ENCODE results near the gene ADARB2. TPM values are rescaled to one million over a fixed set of nuclear protein-coding genes. Genes with fewer than 3 reads are reported as not detected.

ADARB2 gene
- total RNA-seq, 2 donors from 2014 or later: 1.1 to 1.8 TPM

GRCh38 chr10:1573334-1573969 is 163.9 kb downstream of the ADARB2 start:
- no peaks in the 10 kb centered on the region for H3K27me3 Mint-ChIP-seq (ENCODE audit: insufficient read depth)

GRCh38 chr10:1572519-1573333 is 164.6 kb downstream of the ADARB2 start:
- no peak for DNase-seq
- Histone ChIP-seq H3K27ac (ENCODE audit: low read depth, low read length) (no peak overlapping the region), H3K36me3 (ENCODE audit: control insufficient read depth, insufficient read depth, low read length) (no peaks in the 10 kb centered on the region), H3K9ac (ENCODE audit: extremely low read depth, low read length, poor library complexity, severe bottlenecking) (no peak overlapping the region), H3K27me3 (ENCODE audit: control insufficient read depth, insufficient read depth, low read length, poor library complexity, severe bottlenecking) (no peaks in the 10 kb centered on the region), H3K4me3 (ENCODE audit: low read length) (no peak overlapping the region), H3K4me1 (ENCODE audit: control insufficient read depth, insufficient read depth, low read length) (no peaks in the 10 kb centered on the region), H3K9me3 (ENCODE audit: control insufficient read depth, low read length) (no peaks in the 10 kb centered on the region)
- H3K27me3 Mint-ChIP-seq (ENCODE audit: insufficient read depth): no peaks in the 10 kb centered on the region
- no peak overlapping the region for H3K4me3 Mint-ChIP-seq
- WGBS, 2 experiments (ENCODE audit: insufficient coverage in 1 of 2, insufficient read length in 1 of 2): 84 to 86% methylated on average over 5 to 10 of the region's 10 CpGs
- H3K9me3 Mint-ChIP-seq: no peaks in the 10 kb centered on the region
- TF ChIP-seq CTCF (conservative IDR thresholded peaks at IDR 0.05): no peak
- no peak overlapping the region for H3K27ac Mint-ChIP-seq
- no peaks in the 10 kb centered on the region for H3K36me3 Mint-ChIP-seq (ENCODE audit: low read depth)
- H3K4me1 Mint-ChIP-seq: no peaks in the 10 kb centered on the region

More at GRCh38 chr10:1573334-1573969, 163.9 kb downstream of the ADARB2 start:
- Histone ChIP-seq H3K4me1 (ENCODE audit: control insufficient read depth, insufficient read depth, low read length) (no peaks in the 10 kb centered on the region), H3K4me3 (ENCODE audit: low read length) (no peak overlapping the region), H3K9me3 (ENCODE audit: control insufficient read depth, low read length) (no peaks in the 10 kb centered on the region), H3K36me3 (ENCODE audit: control insufficient read depth, insufficient read depth, low read length) (no peaks in the 10 kb centered on the region), H3K27me3 (ENCODE audit: control insufficient read depth, insufficient read depth, low read length, poor library complexity, severe bottlenecking) (no peaks in the 10 kb centered on the region), H3K9ac (ENCODE audit: extremely low read depth, low read length, poor library complexity, severe bottlenecking) (no peak overlapping the region), H3K27ac (ENCODE audit: low read depth, low read length) (no peak overlapping the region)
- DNase-seq: no peak
- no peak for TF ChIP-seq CTCF (conservative IDR thresholded peaks at IDR 0.05)
- Mint-ChIP-seq H3K9me3 (no peaks in the 10 kb centered on the region), H3K36me3 (ENCODE audit: low read depth) (no peaks in the 10 kb centered on the region), H3K4me3 (no peak overlapping the region), H3K27ac (no peak overlapping the region), H3K4me1 (no peaks in the 10 kb centered on the region)
- 90 to 91% methylated on average over 4 to 12 of the region's 14 CpGs for WGBS, 2 experiments (ENCODE audit: insufficient coverage in 1 of 2, insufficient read length in 1 of 2)

GRCh38 chr10:1571587-1572237 is 165.6 kb downstream of the ADARB2 start:
- Mint-ChIP-seq H3K27ac (no peak overlapping the region), H3K4me3 (no peak overlapping the region), H3K36me3 (ENCODE audit: low read depth) (no peaks in the 10 kb centered on the region), H3K9me3 (no peaks in the 10 kb centered on the region), H3K27me3 (ENCODE audit: insufficient read depth) (no peaks in the 10 kb centered on the region), H3K4me1 (no peaks in the 10 kb centered on the region)
- Histone ChIP-seq H3K9ac (ENCODE audit: extremely low read depth, low read length, poor library complexity, severe bottlenecking) (no peak overlapping the region), H3K9me3 (ENCODE audit: control insufficient read depth, low read length) (no peaks in the 10 kb centered on the region), H3K4me3 (ENCODE audit: low read length) (no peak overlapping the region), H3K27me3 (ENCODE audit: control insufficient read depth, insufficient read depth, low read length, poor library complexity, severe bottlenecking) (no peaks in the 10 kb centered on the region), H3K27ac (ENCODE audit: low read depth, low read length) (no peak overlapping the region), H3K36me3 (ENCODE audit: control insufficient read depth, insufficient read depth, low read length) (no peaks in the 10 kb centered on the region), H3K4me1 (ENCODE audit: control insufficient read depth, insufficient read depth, low read length) (no peaks in the 10 kb centered on the region)
- DNase-seq: no peak
- no peak for TF ChIP-seq CTCF (conservative IDR thresholded peaks at IDR 0.05)
- WGBS, 2 experiments (ENCODE audit: insufficient coverage in 1 of 2, insufficient read length in 1 of 2): 93% methylated on average over 4 of the region's 4 CpGs; no CpG with 5 or more reads in 1 of the 2 experiments
